Common myeloid progenitor, CD34-positive (primary cell): Measurements from ENCODE around the gene ROBO1.

Source experiments
- CTCF ChIA-PET: fragments of 350-600 bp; sonication (Branson Sonifier 250); formaldehyde crosslinking; loops from one replicate; lab custom pipeline; 2021; ENCODE audit warnings: antibody characterized with exemption; lab: Charles Lee
- POLR2A ChIA-PET: fragments of 350-600 bp; sonication (Branson Sonifier 250); formaldehyde crosslinking; loops from one replicate; lab custom pipeline; 2021; ENCODE audit warnings: antibody characterized with exemption; lab: Charles Lee
- DNase-seq, 3 donors: peaks; one replicate each; pipeline versions ENCODE4 v3.0.0 to v3.0.0-alpha.2; 2013
- H3K27ac ChIP-seq, 2 experiments: 1 replicate in 1 of 2; 2 replicates in 1 of 2; pipeline ENCODE4 v1.7.0; 2013; ENCODE audit warnings: inconsistent platforms in 2 of 2, low read length in 2 of 2, mild to moderate bottlenecking in 2 of 2, low read depth in 1 of 2, moderate library complexity in 1 of 2; ENCODE audit not compliant: severe bottlenecking in 2 of 2, insufficient read depth in 1 of 2, poor library complexity in 1 of 2
- H3K27me3 ChIP-seq, 5 experiments: replicated peaks in 2 of 5; 1 replicate in 3 of 5; 2 replicates in 2 of 5; pipeline versions ENCODE4 v1.6.1 to v1.7.0; 2013; ENCODE audit warnings: low read length in 4 of 5, mild to moderate bottlenecking in 2 of 5, moderate library complexity in 2 of 5, inconsistent platforms in 1 of 5; ENCODE audit not compliant: insufficient read depth in 5 of 5, control insufficient read depth in 4 of 5
- H3K36me3 ChIP-seq, 4 experiments: 1 replicate in 2 of 4; 2 replicates in 2 of 4; pipeline versions ENCODE4 v1.6.1 to v1.7.0; 2013; ENCODE audit warnings: low read length in 3 of 4, control low read depth in 1 of 4, mild to moderate bottlenecking in 1 of 4; ENCODE audit not compliant: control insufficient read depth in 4 of 4, insufficient read depth in 4 of 4
- H3K4me1 ChIP-seq, 4 experiments: 1 replicate in 3 of 4; 2 replicates in 1 of 4; pipeline versions ENCODE4 v1.6.1 to v1.7.1; 2013; ENCODE audit warnings: low read length in 3 of 4, mild to moderate bottlenecking in 3 of 4, control low read depth in 1 of 4, inconsistent platforms in 1 of 4, moderate library complexity in 1 of 4; ENCODE audit not compliant: control insufficient read depth in 4 of 4, insufficient read depth in 4 of 4; ENCODE audit errors: control extremely low read depth in 1 of 4
- H3K4me3 ChIP-seq, 7 experiments: 1 replicate in 4 of 7; 2 replicates in 3 of 7; pipeline versions ENCODE4 v1.5.1 to v1.7.0; 2013; ENCODE audit warnings: mild to moderate bottlenecking in 7 of 7, low read length in 6 of 7, moderate library complexity in 6 of 7, inconsistent platforms in 2 of 7, low read depth in 2 of 7, control low read depth in 1 of 7; ENCODE audit not compliant: insufficient read depth in 4 of 7, control insufficient read depth in 1 of 7; ENCODE audit errors: extremely low read depth in 1 of 7
- H3K9me3 ChIP-seq, 5 experiments: 1 replicate in 4 of 5; 2 replicates in 1 of 5; pipeline versions ENCODE4 v1.6.1 to v1.7.1; 2013; ENCODE audit warnings: low read length in 4 of 5, mild to moderate bottlenecking in 2 of 5, inconsistent platforms in 1 of 5, low read depth in 1 of 5, moderate library complexity in 1 of 5; ENCODE audit not compliant: control insufficient read depth in 4 of 5, insufficient read depth in 2 of 5; ENCODE audit errors: control extremely low read depth in 1 of 5
- WGBS: methylation state at CpG from one replicate; pipeline ENCODE4 v1.1.5; 2013; ENCODE audit not compliant: insufficient coverage; 5-methylcytosine and 5-hydroxymethylcytosine counted together

Gene ROBO1

DNA sequence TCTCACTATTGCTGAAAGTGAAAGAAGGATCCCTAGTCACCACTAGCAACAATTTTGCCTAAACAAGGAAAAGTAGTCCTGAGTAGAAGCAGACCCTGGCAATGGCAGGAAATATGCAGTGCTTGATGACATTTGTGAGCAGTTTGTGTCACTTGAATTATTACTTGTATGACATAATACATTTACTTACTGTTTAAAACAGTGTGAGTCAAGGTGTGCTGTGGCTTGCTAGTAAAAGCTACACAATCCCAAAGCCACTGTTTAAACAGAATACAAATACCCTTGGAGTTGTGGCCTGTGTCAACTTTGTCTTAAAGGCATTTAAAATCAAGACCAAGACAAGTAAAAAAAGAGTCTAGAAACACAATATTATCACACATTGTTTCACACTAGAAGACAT is 775.4 kb downstream of the ROBO1 start:
- ChIA-PET CTCF (no interaction called here), POLR2A (no interaction called here)
- no peak overlapping the region for H3K27ac ChIP-seq
- no peaks in the 10 kb centered on the region for H3K9me3 ChIP-seq
- H3K4me3 ChIP-seq, result no peak overlapping the region
- H3K27me3 ChIP-seq, result no peaks in the 10 kb centered on the region
- H3K4me1 ChIP-seq, result no peaks in the 10 kb centered on the region
- H3K36me3 ChIP-seq, result no peaks in the 10 kb centered on the region
- DNase-seq, result no peak

DNA sequence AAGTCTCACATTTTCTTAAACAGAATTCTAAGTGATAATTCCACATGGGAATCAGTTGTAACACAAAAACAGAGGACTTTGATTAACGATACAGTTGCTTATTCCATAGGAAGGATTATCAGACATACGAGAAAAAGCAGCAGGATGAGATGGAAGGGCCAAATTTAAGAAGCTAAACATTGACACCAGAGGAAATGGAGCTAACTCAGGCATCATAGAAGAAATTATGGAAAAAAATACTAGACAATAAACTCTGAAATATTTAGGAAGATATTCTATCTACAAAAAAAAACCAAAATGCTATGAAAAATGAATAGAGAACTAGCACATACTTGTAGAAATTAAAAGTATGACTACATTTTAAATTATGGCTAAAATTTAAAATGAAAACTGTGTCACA is 776.1 kb downstream of the ROBO1 start:
- 93% methylated on average over 2 of the region's 2 CpGs for WGBS
- no peak overlapping the region for H3K27ac ChIP-seq
- no peaks in the 10 kb centered on the region for H3K4me1 ChIP-seq
- no peaks in the 10 kb centered on the region for H3K27me3 ChIP-seq
- H3K9me3 ChIP-seq, result no peaks in the 10 kb centered on the region
- no peaks in the 10 kb centered on the region for H3K36me3 ChIP-seq
- no peak overlapping the region for H3K4me3 ChIP-seq
- ChIA-PET POLR2A (no interaction called here), CTCF (no interaction called here)
- no peak for DNase-seq

DNA sequence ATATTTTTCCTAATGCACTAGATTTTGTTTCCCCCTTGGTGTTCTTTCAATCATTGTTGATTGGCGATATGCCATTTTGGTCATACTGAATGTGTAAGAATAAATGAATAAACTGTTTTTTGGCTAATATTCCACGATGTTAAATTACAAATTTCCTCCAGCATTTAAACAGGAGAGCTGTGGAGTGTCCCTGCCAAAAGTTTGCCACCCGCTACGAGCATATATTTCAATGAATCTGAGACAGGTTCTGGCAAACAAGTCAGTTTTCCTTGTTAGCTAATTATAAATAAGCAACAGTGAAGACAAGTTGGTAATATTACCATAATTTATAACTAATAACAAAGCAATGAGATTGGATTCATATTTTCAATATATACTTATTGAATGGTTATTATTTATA is 777.6 kb downstream of the ROBO1 start:
- Histone ChIP-seq H3K4me3 (no peak overlapping the region), H3K27ac (no peak overlapping the region), H3K9me3 (no peaks in the 10 kb centered on the region), H3K4me1 (no peaks in the 10 kb centered on the region), H3K27me3 (no peaks in the 10 kb centered on the region), H3K36me3 (no peaks in the 10 kb centered on the region)
- WGBS, result 100% methylated on average over 1 of the region's 4 CpGs
- POLR2A ChIA-PET, result no interaction called here
- DNase-seq, result no peak
- CTCF ChIA-PET, result no interaction called here

DNA sequence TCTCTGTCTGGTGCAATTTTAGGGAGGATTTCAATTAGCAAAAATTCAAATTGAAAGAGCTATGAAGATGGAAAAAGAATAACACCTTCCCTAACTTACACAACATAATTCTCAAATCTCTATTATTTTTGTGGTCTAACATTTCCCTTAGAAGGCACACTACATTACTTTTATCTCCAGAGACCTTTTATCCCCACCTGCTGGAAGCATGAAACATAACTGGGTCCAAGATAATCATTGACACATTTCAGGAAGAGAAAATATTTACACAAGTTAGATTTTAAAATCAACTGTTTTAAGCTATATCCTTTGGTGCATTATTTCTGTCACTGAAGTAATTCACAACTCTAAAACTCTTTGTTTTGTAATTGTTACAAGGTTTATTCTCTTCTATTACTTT is 779.5 kb downstream of the ROBO1 start:
- no peaks in the 10 kb centered on the region for H3K27me3 ChIP-seq
- no peaks in the 10 kb centered on the region for H3K36me3 ChIP-seq
- DNase-seq, result peak in 2 of 3 donors; percentile 19 to 21
- no peaks in the 10 kb centered on the region for H3K9me3 ChIP-seq
- no peak overlapping the region for H3K4me3 ChIP-seq
- H3K27ac ChIP-seq, result no peak overlapping the region
- ChIA-PET CTCF (interaction anchor here (0.6 kb wide), 1 partner anchor 20 kb away, joined by 3 read pairs; no protein-coding TSS in a partner anchor), POLR2A (no interaction called here)
- no peaks in the 10 kb centered on the region for H3K4me1 ChIP-seq

DNA sequence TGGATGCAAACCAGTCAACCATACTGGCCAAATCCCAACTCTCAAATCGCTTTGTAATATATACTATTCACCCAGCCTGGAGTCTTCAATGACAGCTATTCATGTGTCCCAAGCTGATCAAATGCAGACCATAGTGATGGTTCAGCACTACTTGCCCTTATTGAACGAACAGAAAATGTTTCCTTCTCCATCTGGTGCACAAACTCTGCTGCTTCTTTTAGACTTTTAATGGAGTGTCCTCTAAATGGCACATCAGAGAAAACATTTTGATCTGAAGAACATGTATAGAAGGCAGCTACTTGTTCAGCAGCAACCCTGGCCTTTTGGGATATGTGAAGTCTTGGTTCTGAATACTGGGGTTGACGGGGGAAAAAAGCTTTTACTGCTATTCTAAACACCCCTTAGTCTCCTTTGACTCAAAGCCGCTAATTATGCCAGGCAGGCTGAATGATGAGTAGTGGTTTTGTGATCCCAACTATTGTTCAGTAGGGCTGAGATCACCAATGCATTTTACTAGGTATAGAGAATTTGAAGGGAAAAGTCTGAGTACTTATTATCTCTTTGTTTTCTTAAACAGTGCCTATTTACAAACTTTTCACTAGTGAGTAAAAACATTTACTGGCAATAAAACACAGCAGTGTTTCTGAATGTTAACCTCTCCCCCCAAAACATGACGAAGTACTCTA is 781.2 kb downstream of the ROBO1 start:
- Histone ChIP-seq H3K9me3 (no peaks in the 10 kb centered on the region), H3K27me3 (no peaks in the 10 kb centered on the region), H3K4me3 (no peak overlapping the region), H3K27ac (no peak overlapping the region), H3K36me3 (no peaks in the 10 kb centered on the region), H3K4me1 (no peaks in the 10 kb centered on the region)
- ChIA-PET POLR2A (no interaction called here), CTCF (interaction anchor here (0.9 kb wide), 1 partner anchor 328 kb away, joined by 3 read pairs; no protein-coding TSS in a partner anchor)
- no peak for DNase-seq
- 94% methylated on average over 2 of the region's 5 CpGs for WGBS

DNA sequence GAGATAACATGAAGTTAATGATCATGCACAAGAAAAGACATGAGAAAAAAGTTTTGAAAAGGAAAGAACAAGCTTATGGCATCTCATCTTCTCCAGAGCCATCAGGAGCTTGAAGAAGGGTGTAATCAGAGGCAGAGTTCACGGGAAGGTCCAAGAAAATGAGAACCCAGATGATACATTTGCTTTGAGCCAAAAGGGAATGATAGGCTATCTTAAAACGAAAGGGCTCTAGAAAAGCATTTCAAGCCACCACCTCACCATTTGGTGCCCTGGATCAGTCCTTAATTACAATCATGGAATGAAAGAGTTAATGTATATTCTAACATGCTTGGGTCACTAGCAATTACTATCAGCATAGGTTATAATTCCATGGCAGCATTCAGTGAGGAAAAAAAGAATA is 781.8 kb downstream of the ROBO1 start:
- Histone ChIP-seq H3K4me3 (no peak overlapping the region), H3K27ac (no peak overlapping the region), H3K27me3 (no peaks in the 10 kb centered on the region), H3K36me3 (no peaks in the 10 kb centered on the region), H3K4me1 (no peaks in the 10 kb centered on the region), H3K9me3 (no peaks in the 10 kb centered on the region)
- DNase-seq, result no peak
- ChIA-PET CTCF (interaction anchor here (0.9 kb wide), 1 partner anchor 327 kb away, joined by 3 read pairs; no protein-coding TSS in a partner anchor), POLR2A (no interaction called here)
- WGBS, result 100% methylated on average over 1 of the region's 2 CpGs

DNA sequence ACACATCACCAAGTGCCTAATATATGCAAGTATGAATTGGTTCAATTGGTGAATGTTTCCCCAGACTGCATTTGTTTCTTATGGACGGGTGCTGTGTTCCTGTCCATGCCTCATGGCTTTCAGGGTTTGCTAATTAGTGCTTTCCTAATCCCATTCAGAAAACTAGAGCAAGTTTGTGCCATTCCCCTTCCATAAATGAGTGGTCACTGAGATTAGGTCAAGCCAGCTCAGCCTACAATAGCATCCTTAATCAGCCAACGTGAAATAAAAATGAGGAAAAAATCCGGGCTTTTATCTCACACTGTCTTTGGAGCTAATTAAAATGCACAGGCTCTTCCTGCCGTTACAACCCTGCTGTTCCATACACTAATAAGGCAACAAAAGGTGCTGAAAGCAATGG is 788.8 kb downstream of the ROBO1 start:
- no peak for DNase-seq
- Histone ChIP-seq H3K4me3 (no peak overlapping the region), H3K27ac (no peak overlapping the region), H3K4me1 (no peaks in the 10 kb centered on the region), H3K27me3 (no peaks in the 10 kb centered on the region), H3K36me3 (no peaks in the 10 kb centered on the region), H3K9me3 (no peaks in the 10 kb centered on the region)
- WGBS, result 100% methylated on average over 1 of the region's 4 CpGs
- POLR2A ChIA-PET, result no interaction called here
- CTCF ChIA-PET, result no interaction called here
